ENCODE results near the gene AMBRA1. TPM values are rescaled to one million over a fixed set of nuclear protein-coding genes. Genes with fewer than 3 reads are reported as not detected.

AMBRA1 gene
- total RNA-seq, 1 donor from 2014 or later, result 35.7 TPM

DNA sequence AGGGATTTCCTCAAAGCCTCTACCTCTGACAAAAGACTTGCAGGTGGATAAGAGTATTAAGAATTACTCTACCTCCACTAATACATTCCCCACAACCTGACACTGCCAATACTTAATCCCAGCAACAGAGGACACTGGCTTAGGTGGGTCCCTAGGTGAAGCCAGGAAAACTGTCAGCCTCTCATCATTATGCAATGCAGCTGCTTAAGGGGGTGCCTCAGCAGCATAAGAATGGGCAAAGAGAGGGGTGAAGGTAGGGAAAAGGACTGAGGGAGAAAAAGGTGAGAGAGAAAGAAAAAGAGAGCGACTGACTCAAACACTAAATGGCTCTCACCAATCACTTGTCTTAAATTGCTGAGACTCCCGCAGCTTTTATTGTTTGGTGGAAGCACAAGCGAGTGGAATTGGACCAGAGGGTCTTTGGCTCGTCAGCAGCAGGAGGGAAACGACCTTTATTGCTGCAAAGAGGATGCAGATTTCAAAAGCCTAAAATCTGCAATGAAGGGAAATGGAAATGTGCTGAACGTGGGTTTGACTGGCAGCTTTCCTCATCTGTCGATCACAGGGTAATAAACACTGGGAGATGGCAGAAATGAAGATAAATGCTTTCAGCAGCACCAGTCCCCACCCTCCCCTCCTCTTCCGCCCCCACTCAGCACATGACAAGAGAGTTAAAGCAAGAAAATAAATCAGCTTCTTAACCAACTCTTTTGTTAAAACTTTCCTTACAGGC lies 137.4 kb downstream of the AMBRA1 start:
- H3K4me3 Mint-ChIP-seq, result no peak overlapping the region
- H3K27me3 Mint-ChIP-seq (ENCODE audit: insufficient read depth), result no peaks in the 10 kb centered on the region
- H3K9me3 Mint-ChIP-seq, result no peaks in the 10 kb centered on the region
- DNase-seq (ENCODE audit: low spot score), result no peak
- intact Hi-C loops (cut with micrococcal nuclease), result no loop called here
- no peak overlapping the region for H3K27ac Mint-ChIP-seq
- peaks cover 20% of the 10 kb centered on the region for H3K4me1 Mint-ChIP-seq (ENCODE audit: low read depth)
- H3K36me3 Mint-ChIP-seq (ENCODE audit: low read depth), result peaks cover 11% of the 10 kb centered on the region

DNA sequence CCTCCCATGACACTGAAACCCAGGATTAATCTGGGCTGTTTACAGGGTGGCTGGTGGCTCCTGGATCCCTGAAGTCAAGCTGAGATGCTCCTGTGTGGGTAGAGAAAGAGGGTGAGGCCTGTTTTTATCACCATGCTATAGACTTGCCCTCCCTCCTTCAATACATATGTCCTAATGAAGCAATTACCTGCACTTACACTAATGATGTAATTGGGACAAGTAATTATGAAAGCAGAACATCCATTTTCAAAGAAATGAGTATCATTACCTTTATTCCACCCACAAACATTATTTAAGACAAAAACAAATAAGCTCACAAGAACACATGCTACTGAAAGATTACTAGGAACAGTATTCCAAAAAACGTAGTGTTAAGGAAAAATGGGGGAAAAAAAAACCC lies 138.0 kb downstream of the AMBRA1 start:
- no peak for DNase-seq (ENCODE audit: low spot score)
- intact Hi-C loops (cut with micrococcal nuclease), result no loop called here
- H3K4me1 Mint-ChIP-seq (ENCODE audit: low read depth), result peaks cover 20% of the 10 kb centered on the region
- H3K27ac Mint-ChIP-seq, result no peak overlapping the region
- no peaks in the 10 kb centered on the region for H3K9me3 Mint-ChIP-seq
- no peaks in the 10 kb centered on the region for H3K27me3 Mint-ChIP-seq (ENCODE audit: insufficient read depth)
- H3K36me3 Mint-ChIP-seq (ENCODE audit: low read depth), result peaks cover 12% of the 10 kb centered on the region
- H3K4me3 Mint-ChIP-seq, result no peak overlapping the region

DNA sequence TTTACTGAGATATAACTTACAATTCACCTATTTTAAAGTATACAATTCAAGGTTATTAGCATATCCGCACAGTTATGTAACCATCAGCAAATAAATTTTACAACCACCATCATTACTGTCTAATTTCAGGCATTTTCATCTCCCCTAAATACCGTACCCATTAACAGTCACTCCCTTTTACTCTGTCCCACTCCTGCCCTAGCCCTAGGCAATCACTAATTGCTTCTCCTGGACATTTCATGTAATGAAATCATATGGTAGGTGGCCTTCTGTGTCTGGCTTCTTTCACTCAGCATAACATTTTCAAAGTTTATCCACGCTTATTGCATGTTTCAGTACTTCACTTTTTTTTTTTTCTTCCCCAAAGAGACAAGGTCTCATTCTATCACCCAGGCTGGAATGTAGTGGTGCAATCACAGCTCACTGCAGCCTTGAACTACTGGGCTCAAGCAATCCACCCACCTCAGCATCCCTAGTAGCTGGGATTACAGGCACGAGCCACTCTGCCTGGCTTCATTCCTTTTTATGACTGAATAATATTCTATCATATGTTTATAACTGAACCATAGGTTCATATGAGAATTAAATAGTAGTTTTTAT lies 140.8 kb downstream of the AMBRA1 start:
- DNase-seq (ENCODE audit: low spot score), result no peak
- H3K27ac Mint-ChIP-seq, result no peak overlapping the region
- H3K9me3 Mint-ChIP-seq, result no peaks in the 10 kb centered on the region
- no peaks in the 10 kb centered on the region for H3K27me3 Mint-ChIP-seq (ENCODE audit: insufficient read depth)
- intact Hi-C loops (cut with micrococcal nuclease), result no loop called here
- H3K36me3 Mint-ChIP-seq (ENCODE audit: low read depth), result peaks cover 14% of the 10 kb centered on the region
- H3K4me3 Mint-ChIP-seq, result no peak overlapping the region
- H3K4me1 Mint-ChIP-seq (ENCODE audit: low read depth), result peaks cover 32% of the 10 kb centered on the region

DNA sequence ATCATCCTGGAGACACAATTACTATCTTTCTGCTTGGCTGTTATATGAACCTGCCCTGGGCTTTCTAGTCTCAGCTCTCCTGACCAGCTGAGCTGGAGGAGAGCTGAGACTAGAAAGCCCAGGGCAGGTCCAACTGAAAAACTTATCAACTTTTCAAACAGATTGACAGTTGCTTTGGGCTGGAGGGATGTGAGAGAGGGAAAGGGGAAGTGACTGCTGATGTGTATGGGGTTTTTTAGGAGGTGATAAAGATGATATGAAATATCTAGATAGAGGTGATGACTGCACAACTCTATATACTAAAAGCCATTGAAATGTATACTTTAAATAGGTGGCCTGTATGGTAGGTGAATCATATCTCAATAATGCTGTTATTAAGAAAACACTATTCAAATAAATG lies 142.1 kb downstream of the AMBRA1 start:
- Mint-ChIP-seq H3K36me3 (ENCODE audit: low read depth) (peaks cover 14% of the 10 kb centered on the region), H3K4me3 (no peak overlapping the region), H3K27ac (no peak overlapping the region), H3K9me3 (no peaks in the 10 kb centered on the region), H3K27me3 (ENCODE audit: insufficient read depth) (no peaks in the 10 kb centered on the region), H3K4me1 (ENCODE audit: low read depth) (peaks cover 37% of the 10 kb centered on the region)
- intact Hi-C loops (cut with micrococcal nuclease), result no loop called here
- no peak for DNase-seq (ENCODE audit: low spot score)

DNA sequence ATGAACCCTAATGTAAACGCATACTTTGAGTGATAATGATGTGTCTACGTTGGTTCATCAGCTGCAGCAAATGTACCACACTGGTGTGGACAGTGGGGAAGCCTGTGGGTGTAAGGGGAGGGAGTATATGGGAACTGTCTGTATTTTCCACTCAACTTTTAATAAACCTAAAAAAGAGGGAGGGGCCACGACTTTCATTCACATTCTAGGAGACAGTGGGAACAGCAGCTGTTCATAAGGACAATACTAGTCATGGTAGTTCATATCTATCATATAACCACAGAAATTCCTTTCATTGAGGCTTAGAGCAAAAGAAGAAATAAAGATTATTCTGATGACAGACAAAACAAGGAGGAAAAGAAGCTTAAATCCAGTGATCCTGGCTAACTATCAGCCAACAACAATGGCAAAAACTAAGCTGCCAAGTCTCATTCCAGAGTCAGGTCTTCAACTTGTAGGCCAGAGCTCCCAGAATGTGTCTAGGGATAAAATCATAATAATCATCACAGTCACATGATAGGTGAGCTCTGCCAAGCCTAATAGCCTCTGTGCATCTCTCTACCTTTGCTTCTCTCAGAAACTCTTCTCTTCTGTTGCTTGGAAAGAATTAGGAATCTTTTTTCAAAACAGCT lies 142.9 kb downstream of the AMBRA1 start:
- Mint-ChIP-seq H3K27me3 (ENCODE audit: insufficient read depth) (no peaks in the 10 kb centered on the region), H3K9me3 (no peaks in the 10 kb centered on the region), H3K36me3 (ENCODE audit: low read depth) (peaks cover 12% of the 10 kb centered on the region), H3K4me3 (no peak overlapping the region), H3K27ac (no peak overlapping the region), H3K4me1 (ENCODE audit: low read depth) (peaks cover 35% of the 10 kb centered on the region)
- no peak for DNase-seq (ENCODE audit: low spot score)
- intact Hi-C loops (cut with micrococcal nuclease), result no loop called here

DNA sequence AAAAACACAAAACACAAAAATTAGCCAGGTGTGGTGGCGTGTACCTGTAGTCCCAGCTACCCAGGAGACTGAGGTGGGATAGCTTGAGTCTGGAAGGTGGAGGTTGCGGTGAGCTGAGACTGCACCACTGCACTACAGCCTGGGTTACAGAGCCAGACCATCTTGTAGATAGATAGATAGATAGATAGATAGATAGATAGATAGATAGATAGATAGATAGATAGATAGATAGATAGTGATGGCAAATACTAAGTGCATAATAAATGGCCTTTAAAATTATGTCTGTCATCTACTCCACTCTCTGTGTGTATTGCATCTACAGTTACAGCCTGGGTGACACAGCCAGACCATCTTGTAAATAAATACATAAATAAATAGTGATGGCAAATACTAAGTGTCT lies 146.3 kb downstream of the AMBRA1 start:
- Mint-ChIP-seq H3K27me3 (ENCODE audit: insufficient read depth) (no peaks in the 10 kb centered on the region), H3K4me3 (no peak overlapping the region), H3K27ac (no peak overlapping the region), H3K36me3 (ENCODE audit: low read depth) (peaks cover 13% of the 10 kb centered on the region), H3K9me3 (no peaks in the 10 kb centered on the region), H3K4me1 (ENCODE audit: low read depth) (peaks cover 27% of the 10 kb centered on the region)
- intact Hi-C loops (cut with micrococcal nuclease), result no loop called here
- DNase-seq (ENCODE audit: low spot score), result no peak

DNA sequence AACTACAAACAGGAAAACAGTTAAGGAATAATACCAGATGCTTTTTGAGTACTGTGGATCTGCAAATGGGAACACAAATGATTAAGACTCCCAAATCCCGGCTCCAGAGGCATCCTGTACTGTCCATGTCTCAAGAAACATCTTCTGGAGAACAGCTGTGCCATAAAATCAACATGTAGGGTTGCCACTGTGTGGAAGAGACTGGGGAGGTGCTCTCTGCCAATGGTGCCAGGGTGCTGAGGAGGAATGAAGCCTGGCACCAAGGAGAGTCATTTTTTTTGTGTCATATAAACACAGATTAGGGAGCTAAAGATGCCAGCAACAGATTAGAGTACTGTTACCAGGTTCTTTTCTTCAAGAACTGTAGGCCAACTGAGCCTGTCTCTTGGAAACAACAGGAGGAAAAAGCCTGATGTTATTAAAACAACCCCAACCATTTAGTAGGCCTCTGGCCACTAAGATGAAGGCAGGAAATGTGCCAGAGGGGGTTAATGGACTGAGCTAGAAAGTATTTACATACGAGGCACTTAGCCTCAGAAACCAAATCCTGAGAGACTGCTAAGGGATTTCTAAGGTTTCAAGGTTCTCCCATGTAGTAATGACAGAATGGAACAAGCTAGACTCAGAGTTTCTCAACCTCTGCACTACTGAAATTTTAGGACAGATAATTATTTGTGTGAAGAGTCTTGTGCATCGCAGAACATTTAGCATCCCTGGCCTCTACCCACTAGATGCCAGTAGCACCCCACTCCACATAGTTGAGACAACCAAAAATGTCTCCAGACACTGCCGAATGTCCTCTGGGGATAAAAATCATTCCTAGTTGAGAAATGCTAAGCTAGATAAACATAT lies 147.7 kb downstream of the AMBRA1 start:
- intact Hi-C loops (cut with micrococcal nuclease), result no loop called here
- no peak for DNase-seq (ENCODE audit: low spot score)
- H3K27ac Mint-ChIP-seq, result no peak overlapping the region
- H3K36me3 Mint-ChIP-seq (ENCODE audit: low read depth), result peaks cover 17% of the 10 kb centered on the region
- no peaks in the 10 kb centered on the region for H3K9me3 Mint-ChIP-seq
- H3K4me1 Mint-ChIP-seq (ENCODE audit: low read depth), result peaks cover 22% of the 10 kb centered on the region
- H3K4me3 Mint-ChIP-seq, result no peak overlapping the region
- H3K27me3 Mint-ChIP-seq (ENCODE audit: insufficient read depth), result no peaks in the 10 kb centered on the region

DNA sequence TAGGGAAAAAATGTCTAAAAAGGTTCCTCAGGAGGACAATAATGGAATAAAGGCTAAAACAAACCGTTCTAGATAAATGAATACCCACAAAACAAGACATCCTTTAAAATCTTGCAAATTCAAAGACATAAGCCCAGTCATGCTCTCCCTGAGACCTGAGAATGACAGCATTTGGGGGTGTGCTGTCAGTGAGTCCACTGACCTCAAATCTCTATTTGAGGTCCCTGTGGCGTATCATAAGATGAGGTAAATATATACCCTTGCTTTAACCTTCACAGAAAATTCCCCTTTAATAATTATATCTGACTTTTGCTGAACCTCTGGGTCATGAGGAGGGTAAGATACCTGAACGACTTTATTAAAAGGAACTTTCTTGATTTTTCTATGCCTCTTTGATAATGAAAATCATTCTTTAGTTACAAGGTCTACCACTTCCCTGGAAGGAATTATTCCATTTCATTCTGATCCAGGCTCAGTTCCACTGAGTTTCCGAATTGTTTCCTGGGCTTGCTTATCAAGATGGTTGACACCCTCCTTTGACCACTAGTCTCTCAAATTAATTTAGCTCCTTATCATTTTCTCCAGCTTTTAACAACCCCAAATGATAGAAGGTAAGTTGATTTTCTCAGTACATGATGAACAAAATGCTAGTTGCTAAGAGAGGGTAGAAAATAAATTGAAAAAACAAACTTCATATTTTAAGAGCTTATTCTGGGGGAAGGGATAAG lies 148.5 kb downstream of the AMBRA1 start:
- Mint-ChIP-seq H3K36me3 (ENCODE audit: low read depth) (peaks cover 22% of the 10 kb centered on the region), H3K4me1 (ENCODE audit: low read depth) (peaks cover 22% of the 10 kb centered on the region), H3K9me3 (no peaks in the 10 kb centered on the region), H3K27ac (no peak overlapping the region), H3K27me3 (ENCODE audit: insufficient read depth) (no peaks in the 10 kb centered on the region), H3K4me3 (no peak overlapping the region)
- DNase-seq (ENCODE audit: low spot score), result no peak
- intact Hi-C loops (cut with micrococcal nuclease), result no loop called here

DNA sequence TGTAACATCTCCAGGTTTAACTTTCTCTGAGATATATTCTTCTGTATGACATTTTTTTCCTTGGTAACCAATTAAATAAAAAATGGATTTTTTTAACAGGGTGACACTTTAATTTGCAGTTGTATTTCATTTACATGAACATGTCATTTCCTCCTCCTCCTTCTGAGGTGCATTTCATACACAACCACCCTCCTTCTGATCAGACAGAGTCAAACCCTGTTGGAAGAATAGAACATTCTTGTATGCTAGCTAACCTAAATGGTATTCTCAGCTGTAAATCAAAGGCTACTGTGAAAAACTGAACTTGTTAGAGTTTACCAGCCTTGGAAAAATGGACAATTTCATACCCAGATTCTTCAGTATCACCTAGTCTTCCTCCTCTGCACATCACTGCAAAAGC lies 149.5 kb downstream of the AMBRA1 start:
- Mint-ChIP-seq H3K4me1 (ENCODE audit: low read depth) (peaks cover 22% of the 10 kb centered on the region), H3K27ac (no peak overlapping the region), H3K27me3 (ENCODE audit: insufficient read depth) (no peaks in the 10 kb centered on the region), H3K4me3 (no peak overlapping the region), H3K9me3 (no peaks in the 10 kb centered on the region), H3K36me3 (ENCODE audit: low read depth) (peaks cover 25% of the 10 kb centered on the region)
- no peak for DNase-seq (ENCODE audit: low spot score)
- intact Hi-C loops (cut with micrococcal nuclease), result no loop called here

DNA sequence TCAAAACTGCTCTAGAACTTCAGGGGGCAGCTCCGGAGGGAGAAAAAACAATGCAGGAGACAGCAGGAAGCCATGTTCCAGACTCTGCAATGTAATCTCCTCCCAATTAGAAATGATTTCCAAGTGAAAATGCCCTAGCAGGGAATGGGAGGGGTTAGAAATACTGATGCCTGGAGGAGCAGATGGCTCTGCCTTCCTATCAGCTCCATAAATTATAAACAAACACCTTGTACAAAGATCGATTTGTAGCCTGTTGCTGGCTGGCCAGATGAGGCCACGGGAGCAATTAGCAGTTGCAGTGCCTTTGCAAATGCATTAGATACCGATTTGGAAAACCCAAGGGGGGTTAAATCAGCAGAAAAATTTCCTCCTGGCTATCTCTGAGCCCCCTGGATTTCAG lies 155.6 kb downstream of the AMBRA1 start:
- Mint-ChIP-seq H3K27ac (no peak overlapping the region), H3K9me3 (no peaks in the 10 kb centered on the region), H3K27me3 (ENCODE audit: insufficient read depth) (no peaks in the 10 kb centered on the region), H3K4me1 (ENCODE audit: low read depth) (no peaks in the 10 kb centered on the region), H3K36me3 (ENCODE audit: low read depth) (peaks cover 40% of the 10 kb centered on the region), H3K4me3 (no peak overlapping the region)
- intact Hi-C loops (cut with micrococcal nuclease), result no loop called here
- no peak for DNase-seq (ENCODE audit: low spot score)

DNA sequence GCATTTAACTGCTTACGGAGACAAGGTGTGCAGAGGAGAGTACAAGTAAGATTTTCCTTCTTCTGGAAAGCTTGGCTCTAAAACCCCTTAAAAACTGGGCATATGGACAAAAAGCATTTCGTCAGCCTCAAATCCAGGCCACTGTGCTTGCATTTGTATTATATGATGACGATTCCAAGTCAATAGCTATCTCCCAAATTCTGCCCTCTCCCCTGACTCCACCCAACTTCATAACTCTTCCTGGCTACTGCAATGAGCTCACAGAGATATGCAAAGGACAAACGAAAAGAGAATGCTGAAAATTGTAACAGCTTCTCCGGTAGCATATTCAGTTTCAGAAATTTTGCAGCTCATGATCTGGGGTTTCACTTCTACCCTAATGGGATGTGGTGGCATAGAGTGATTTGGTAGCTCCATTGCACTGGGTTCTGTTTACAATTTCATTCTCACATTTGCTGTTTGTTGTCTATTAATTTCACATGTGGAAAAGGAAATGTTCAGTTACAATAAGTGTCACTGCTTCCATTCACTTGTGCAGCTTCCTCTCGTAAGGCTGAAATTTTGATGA lies 156.6 kb downstream of the AMBRA1 start:
- Mint-ChIP-seq H3K4me3 (no peak overlapping the region), H3K9me3 (no peaks in the 10 kb centered on the region), H3K4me1 (ENCODE audit: low read depth) (no peaks in the 10 kb centered on the region), H3K27me3 (ENCODE audit: insufficient read depth) (no peaks in the 10 kb centered on the region), H3K36me3 (ENCODE audit: low read depth) (peaks cover 31% of the 10 kb centered on the region), H3K27ac (no peak overlapping the region)
- intact Hi-C loops (cut with micrococcal nuclease), result no loop called here
- DNase-seq (ENCODE audit: low spot score), result no peak

DNA sequence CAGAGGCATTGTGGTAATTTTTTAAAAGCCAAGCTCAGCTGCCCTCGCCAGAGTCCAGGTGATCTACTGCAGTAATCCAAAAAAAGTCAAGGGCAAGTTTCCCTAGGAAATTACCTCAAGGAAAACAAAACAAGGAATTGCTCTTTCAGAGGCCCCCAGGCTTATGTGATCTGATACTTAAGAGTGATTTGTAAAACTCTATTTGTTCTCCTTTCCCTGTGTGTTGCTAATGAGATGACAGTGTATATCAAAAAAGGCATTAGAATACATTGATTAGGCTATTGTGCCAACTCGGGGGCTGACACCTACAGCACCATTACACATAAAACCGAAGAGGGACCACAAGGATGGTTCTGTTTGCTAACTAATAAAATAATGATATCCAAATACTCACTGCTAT lies 157.7 kb downstream of the AMBRA1 start:
- no peaks in the 10 kb centered on the region for H3K27me3 Mint-ChIP-seq (ENCODE audit: insufficient read depth)
- H3K4me1 Mint-ChIP-seq (ENCODE audit: low read depth), result no peaks in the 10 kb centered on the region
- intact Hi-C loops (cut with micrococcal nuclease), result no loop called here
- no peak overlapping the region for H3K4me3 Mint-ChIP-seq
- no peak for DNase-seq (ENCODE audit: low spot score)
- no peak overlapping the region for H3K27ac Mint-ChIP-seq
- peaks cover 36% of the 10 kb centered on the region for H3K36me3 Mint-ChIP-seq (ENCODE audit: low read depth)
- no peaks in the 10 kb centered on the region for H3K9me3 Mint-ChIP-seq

Measured in activated T-helper 1 cell treated with anti-CD3 and anti-CD28 coated beads, Interleukin-12 subunit alpha, Interleukin-12 subunit beta, Interleukin-2, Interleukin-4 antibody, amounts not matched to agents 30 ng/mL and 10 ng/mL and 1 ng/mL, durations not matched to agents 14 hours and 24 hours and 36 hours (primary cell).